K562 (cell line): ENCODE data around the gene RUVBL2. TPM values are rescaled to one million over a fixed set of nuclear protein-coding genes. Genes with fewer than 3 reads are reported as not detected.

Source experiments
- FOXA3 ChIP-seq, 2 experiments: fragments of 450-650 bp in 1 of 2; sonication (generic) in 1 of 2; formaldehyde crosslinking; IDR thresholded peaks in 1 of 2; conservative IDR thresholded peaks in 1 of 2; 2 replicates each; pipeline versions ENCODE4 v1.4.0 to v1.8.0; 2020 to 2022; ENCODE audit warnings: mild to moderate bottlenecking in 2 of 2, missing genetic modification reagents in 1 of 2
- GABPB1 ChIP-seq: sonication (generic); formaldehyde crosslinking; IDR thresholded peaks from 2 replicates; pipeline ENCODE4 v1.8.0; 2022; ENCODE audit warnings: mild to moderate bottlenecking, missing genetic modification reagents
- MGA ChIP-seq: fragments of 450-650 bp; IDR thresholded peaks from 2 replicates; pipeline ENCODE4 v1.6.1; 2016; ENCODE audit warnings: mild to moderate bottlenecking, moderate library complexity
- NR3C1 ChIP-seq: sonication (generic); formaldehyde crosslinking; IDR thresholded peaks from 2 replicates; pipeline ENCODE4 v1.8.1; 2022; ENCODE audit warnings: missing genetic modification reagents
- POLR2AphosphoS5 ChIP-seq: IDR thresholded peaks from 2 replicates; pipeline ENCODE4 v1.6.1; 2011; ENCODE audit warnings: mild to moderate bottlenecking, low read depth, low read length, moderate library complexity; ENCODE audit not compliant: control insufficient read depth, insufficient read depth
- RBM22 ChIP-seq: fragments of 200-400 bp; formaldehyde crosslinking; IDR thresholded peaks from 2 replicates; pipeline ENCODE4 v1.6.1; 2018; ENCODE audit warnings: low read length, low read depth; ENCODE audit not compliant: poor library complexity, severe bottlenecking
- SRSF9 ChIP-seq: fragments of 200-400 bp; formaldehyde crosslinking; IDR thresholded peaks from 2 replicates; pipeline ENCODE4 v1.6.1; 2017; ENCODE audit warnings: low read depth, low read length, borderline replicate concordance
- ZNF140 ChIP-seq: fragments of 250-450 bp; sonication (Bioruptor Pico); IDR thresholded peaks from 2 replicates; pipeline ENCODE4 v1.8.0; 2021; ENCODE audit warnings: moderate library complexity, mild to moderate bottlenecking, inconsistent platforms
- ZNF274 ChIP-seq: IDR thresholded peaks from 2 replicates; pipeline ENCODE4 v1.6.1; 2011; ENCODE audit warnings: low read depth, mild to moderate bottlenecking, low read length, moderate library complexity, borderline replicate concordance
- polyA plus RNA-seq, 8 experiments: library from polyadenylated mRNA; depleted of rRNA in 4 of 8; stranded (reverse) in 5 of 8; unstranded in 3 of 8; fragments of >200 nt; fragmentation: Nextera tagmentation in 2 of 8; fragmentation: Illumina TruSeq in 1 of 8; extraction: Ambion mirVana in 2 of 8; extraction: Trizol in 1 of 8; gene quantifications; 2 replicates each; pipeline versions ENCODE4 v1.2.1 to v1.2.3, GENCODE V29; 2011 to 2014; ENCODE audit warnings: inconsistent platforms in 1 of 8, missing spikeins in 1 of 8
- total RNA-seq, 7 experiments: library from RNA; depleted of rRNA in 6 of 7; stranded (reverse); fragments of >200 nt in 6 of 7; fragmentation: Illumina TruSeq in 2 of 7; extraction: Trizol in 2 of 7; gene quantifications; 2 replicates each; pipeline versions ENCODE4 v1.2.1 to v1.2.3, GENCODE V29; 2011 to 2021; ENCODE audit warnings: low replicate concordance in 1 of 7
- TF ChIP-seq, protein P1 (sequence below): fragments of 250-450 bp; sonication (Bioruptor Pico); IDR thresholded peaks from 2 replicates; pipeline ENCODE4 v1.4.0; 2020; ENCODE audit warnings: mild to moderate bottlenecking
- TF ChIP-seq, protein P2 (sequence below): fragments of 250-450 bp; sonication (Bioruptor Pico); IDR thresholded peaks from 2 replicates; pipeline ENCODE4 v1.5.1; 2021; ENCODE audit warnings: mild to moderate bottlenecking

RUVBL2 gene
- total and polyA plus RNA-seq, 9 of the 15 experiments (the other 6 are each of a cell fraction or from before 2014, with no cell fraction given), result 71.4 to 453 (median 237) TPM

DNA sequence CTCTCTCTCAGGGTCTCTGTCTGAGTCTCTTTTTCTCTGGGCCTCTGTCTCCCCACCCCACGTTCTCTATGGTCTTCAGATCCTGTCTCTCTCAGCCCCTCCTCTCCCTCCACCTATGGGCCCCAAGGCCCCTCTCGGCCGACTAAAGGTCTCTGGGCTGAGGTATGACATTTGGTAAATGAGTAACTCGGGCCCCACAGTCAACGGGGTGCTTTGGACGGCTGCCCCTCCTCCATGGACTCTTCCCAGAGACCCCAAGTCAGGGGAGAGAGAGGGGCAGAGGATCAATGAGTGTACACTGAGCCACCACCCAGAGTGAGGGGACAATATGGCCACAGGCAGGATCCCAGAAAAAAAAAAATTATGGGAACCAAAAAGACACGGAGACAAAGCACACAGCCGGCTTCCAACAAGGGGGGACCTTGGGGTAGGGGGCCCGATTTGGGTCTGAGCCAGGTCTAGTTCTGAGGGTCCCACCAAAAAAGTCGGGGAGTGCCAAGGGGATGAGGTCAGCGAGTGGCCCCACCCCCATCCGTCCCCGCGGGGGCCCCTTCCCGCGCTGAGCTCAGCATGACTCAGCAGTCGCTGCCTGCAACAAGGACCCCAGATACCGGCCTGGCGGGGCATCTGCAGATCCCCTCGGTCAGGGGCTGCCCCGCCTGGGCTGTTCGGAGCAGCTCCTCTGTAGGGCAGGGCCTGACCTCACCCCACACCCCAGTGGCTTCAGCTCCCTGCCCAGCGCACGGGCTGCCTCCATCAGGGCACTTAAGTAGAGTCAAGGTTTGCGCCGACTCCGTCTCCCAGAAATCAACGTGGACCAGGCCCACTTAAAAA is 30.1 kb upstream of the RUVBL2 start (continued):
- peak; percentile 83 for TF ChIP-seq RBM22
- no peak for TF ChIP-seq SRSF9
- no peak for TF ChIP-seq NR3C1 (CRISPR knock-in tag)
- TF ChIP-seq, protein P1, sequence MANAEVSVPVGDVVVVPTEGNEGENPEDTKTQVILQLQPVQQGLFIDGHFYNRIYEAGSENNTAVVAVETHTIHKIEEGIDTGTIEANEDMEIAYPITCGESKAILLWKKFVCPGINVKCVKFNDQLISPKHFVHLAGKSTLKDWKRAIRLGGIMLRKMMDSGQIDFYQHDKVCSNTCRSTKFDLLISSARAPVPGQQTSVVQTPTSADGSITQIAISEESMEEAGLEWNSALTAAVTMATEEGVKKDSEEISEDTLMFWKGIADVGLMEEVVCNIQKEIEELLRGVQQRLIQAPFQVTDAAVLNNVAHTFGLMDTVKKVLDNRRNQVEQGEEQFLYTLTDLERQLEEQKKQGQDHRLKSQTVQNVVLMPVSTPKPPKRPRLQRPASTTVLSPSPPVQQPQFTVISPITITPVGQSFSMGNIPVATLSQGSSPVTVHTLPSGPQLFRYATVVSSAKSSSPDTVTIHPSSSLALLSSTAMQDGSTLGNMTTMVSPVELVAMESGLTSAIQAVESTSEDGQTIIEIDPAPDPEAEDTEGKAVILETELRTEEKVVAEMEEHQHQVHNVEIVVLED (CRISPR knock-in tag), result no peak; the same call in 1 of the 2 replicates
- 0 out of 4 replicates have a peak, but pooled peaks of 1 of the 2 experiments have one; percentile 18 for TF ChIP-seq FOXA3 (CRISPR knock-in tag; conservative IDR thresholded peaks at IDR 0.05 in 1 of 2, IDR thresholded peaks at IDR 0.05 in 1 of 2)
- peak; percentile 79; the same call in 1 of the 2 replicates for TF ChIP-seq MGA
- no peak for TF ChIP-seq ZNF140 (CRISPR knock-in tag)
- no peak for TF ChIP-seq ZNF274
- TF ChIP-seq, protein P2, sequence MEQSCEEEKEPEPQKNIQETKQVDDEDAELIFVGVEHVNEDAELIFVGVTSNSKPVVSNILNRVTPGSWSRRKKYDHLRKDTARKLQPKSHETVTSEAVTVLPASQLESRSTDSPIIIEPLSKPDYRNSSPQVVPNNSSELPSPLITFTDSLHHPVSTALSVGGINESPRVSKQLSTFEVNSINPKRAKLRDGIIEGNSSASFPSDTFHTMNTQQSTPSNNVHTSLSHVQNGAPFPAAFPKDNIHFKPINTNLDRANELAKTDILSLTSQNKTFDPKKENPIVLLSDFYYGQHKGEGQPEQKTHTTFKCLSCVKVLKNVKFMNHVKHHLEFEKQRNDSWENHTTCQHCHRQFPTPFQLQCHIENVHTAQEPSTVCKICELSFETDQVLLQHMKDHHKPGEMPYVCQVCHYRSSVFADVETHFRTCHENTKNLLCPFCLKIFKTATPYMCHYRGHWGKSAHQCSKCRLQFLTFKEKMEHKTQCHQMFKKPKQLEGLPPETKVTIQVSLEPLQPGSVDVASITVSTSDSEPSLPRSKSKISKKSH, result no peak
- peak; percentile 61; the same call in 1 of the 2 replicates for TF ChIP-seq GABPB1
- TF ChIP-seq POLR2AphosphoS5, result peak; percentile 47
